WTC11 (cell line): ENCODE measurements around the gene TES. TPM values are rescaled to one million over a fixed set of nuclear protein-coding genes. Genes with fewer than 3 reads are reported as not detected.

ENCODE experiments used
- ATAC-seq: fragments of 200-7000 bp; cut with Tn5 transposase; 2 replicates; pipeline ENCODE4 v1.10.0; 2021; ENCODE audit warnings: mild to moderate bottlenecking, moderate library complexity
- CTCF ChIA-PET: fragments of 300-600 bp; sonication (Branson Sonifier 250); formaldehyde crosslinking; loops from one replicate; lab custom pipeline; 2021; ENCODE audit warnings: antibody characterized with exemption; lab: Charles Lee
- POLR2A ChIA-PET: fragments of 350-600 bp; sonication (Branson Sonifier 250); formaldehyde crosslinking; loops from one replicate; lab custom pipeline; 2021; ENCODE audit warnings: antibody characterized with exemption; lab: Charles Lee
- DNase-seq: peaks from one replicate; pipeline ENCODE4 v3.0.0; 2021; ENCODE audit warnings: low spot score
- H3K27ac Mint-ChIP-seq: 2 replicates; pipeline ENCODE4 v1.8.0; 2021; ENCODE audit warnings: mixed read lengths
- H3K27me3 Mint-ChIP-seq: 2 replicates; pipeline ENCODE4 v1.8.0; 2021; ENCODE audit warnings: low read depth, mild to moderate bottlenecking, moderate library complexity, mixed read lengths
- H3K36me3 Mint-ChIP-seq: 2 replicates; pipeline ENCODE4 v1.8.0; 2021; ENCODE audit warnings: mixed read lengths
- H3K4me1 Mint-ChIP-seq: 2 replicates; pipeline ENCODE4 v1.8.0; 2022; ENCODE audit warnings: mixed read lengths
- H3K4me3 Mint-ChIP-seq: 2 replicates; pipeline ENCODE4 v1.8.0; 2021; ENCODE audit warnings: mild to moderate bottlenecking, moderate library complexity, mixed read lengths
- H3K9me3 Mint-ChIP-seq: 2 replicates; pipeline ENCODE4 v1.8.0; 2021; ENCODE audit warnings: mixed read lengths
- ATF1 ChIP-seq: sonication (generic); formaldehyde crosslinking; IDR thresholded peaks from 2 replicates; pipeline ENCODE4 v1.8.1; 2023; ENCODE audit warnings: mild to moderate bottlenecking, moderate library complexity, missing genetic modification reagents
- CREB1 ChIP-seq: sonication (generic); formaldehyde crosslinking; IDR thresholded peaks from 2 replicates; pipeline ENCODE4 v1.8.0; 2023; ENCODE audit warnings: mild to moderate bottlenecking, missing genetic modification reagents
- FOXJ3 ChIP-seq: sonication (generic); formaldehyde crosslinking; IDR thresholded peaks from 2 replicates; pipeline ENCODE4 v1.9.0; 2021; ENCODE audit warnings: missing genetic modification reagents, mild to moderate bottlenecking, borderline replicate concordance
- GRHL2 ChIP-seq: fragments of 250-450 bp; sonication (Bioruptor Pico); IDR thresholded peaks from 2 replicates; pipeline ENCODE4 v1.8.0; 2022; ENCODE audit warnings: mild to moderate bottlenecking, moderate library complexity; ENCODE audit not compliant: insufficient replicate concordance, severe bottlenecking
- IRF2 ChIP-seq: sonication (generic); formaldehyde crosslinking; IDR thresholded peaks from 2 replicates; pipeline ENCODE4 v1.8.0; 2022; ENCODE audit warnings: low read depth, missing genetic modification reagents, borderline replicate concordance
- JAZF1 ChIP-seq: fragments of 250-450 bp; sonication (Bioruptor Pico); IDR thresholded peaks from 2 replicates; pipeline ENCODE4 v1.9.0; 2021; ENCODE audit warnings: moderate library complexity, mild to moderate bottlenecking, inconsistent platforms
- MYBL2 ChIP-seq: sonication (generic); formaldehyde crosslinking; IDR thresholded peaks from 2 replicates; pipeline ENCODE4 v1.8.1; 2023; ENCODE audit warnings: mild to moderate bottlenecking, moderate library complexity, missing genetic modification reagents
- NR3C1 ChIP-seq: sonication (generic); formaldehyde crosslinking; conservative IDR thresholded peaks from 2 replicates; pipeline ENCODE4 v1.8.1; 2023; ENCODE audit warnings: low read depth, mild to moderate bottlenecking, missing genetic modification reagents
- RELA ChIP-seq: sonication (generic); formaldehyde crosslinking; IDR thresholded peaks from 2 replicates; pipeline ENCODE4 v1.8.1; 2022; ENCODE audit warnings: missing genetic modification reagents, mild to moderate bottlenecking, borderline replicate concordance
- RORB ChIP-seq: fragments of 250-450 bp; sonication (Bioruptor Pico); IDR thresholded peaks from 2 replicates; pipeline ENCODE4 v1.9.0; 2021; ENCODE audit warnings: mild to moderate bottlenecking
- ZNF121 ChIP-seq: sonication (generic); formaldehyde crosslinking; IDR thresholded peaks from 2 replicates; pipeline ENCODE4 v1.8.0; 2023; ENCODE audit warnings: missing genetic modification reagents
- ZNF423 ChIP-seq: fragments of 250-450 bp; sonication (Bioruptor Pico); IDR thresholded peaks from 2 replicates; pipeline ENCODE4 v2.1.2; 2022; ENCODE audit warnings: mild to moderate bottlenecking, moderate library complexity
- total RNA-seq: library from RNA; stranded (reverse); gene quantifications from 3 replicates; pipeline ENCODE4 v1.2.3, GENCODE V29; 2021
- TF ChIP-seq, protein P1 (sequence below): sonication (generic); formaldehyde crosslinking; IDR thresholded peaks from 2 replicates; pipeline ENCODE4 v1.8.1; 2023; ENCODE audit warnings: mild to moderate bottlenecking, moderate library complexity, missing genetic modification reagents
- TF ChIP-seq, protein P2 (sequence below): sonication (generic); formaldehyde crosslinking; IDR thresholded peaks from 2 replicates; pipeline ENCODE4 v1.8.1; 2022; ENCODE audit warnings: mild to moderate bottlenecking, missing genetic modification reagents, moderate library complexity, borderline replicate concordance
- TF ChIP-seq, protein P3 (sequence below): sonication (generic); formaldehyde crosslinking; IDR thresholded peaks from 2 replicates; pipeline ENCODE4 v1.8.1; 2022; ENCODE audit warnings: mild to moderate bottlenecking, moderate library complexity, missing genetic modification reagents
- TF ChIP-seq, protein P4 (sequence below): sonication (generic); formaldehyde crosslinking; IDR thresholded peaks from 2 replicates; pipeline ENCODE4 v1.8.0; 2023; ENCODE audit warnings: missing genetic modification reagents, mild to moderate bottlenecking, borderline replicate concordance
- TF ChIP-seq, protein P5 (sequence below): sonication (generic); formaldehyde crosslinking; IDR thresholded peaks from 2 replicates; pipeline ENCODE4 v1.8.1; 2023; ENCODE audit warnings: mild to moderate bottlenecking, missing genetic modification reagents
- TF ChIP-seq, protein P6 (sequence below): sonication (generic); formaldehyde crosslinking; IDR thresholded peaks from 2 replicates; pipeline ENCODE4 v1.8.1; 2022; ENCODE audit warnings: low read depth, missing genetic modification reagents, borderline replicate concordance

TES gene
- total RNA-seq, 1 experiment from 2014 or later: 48.5 TPM

DNA sequence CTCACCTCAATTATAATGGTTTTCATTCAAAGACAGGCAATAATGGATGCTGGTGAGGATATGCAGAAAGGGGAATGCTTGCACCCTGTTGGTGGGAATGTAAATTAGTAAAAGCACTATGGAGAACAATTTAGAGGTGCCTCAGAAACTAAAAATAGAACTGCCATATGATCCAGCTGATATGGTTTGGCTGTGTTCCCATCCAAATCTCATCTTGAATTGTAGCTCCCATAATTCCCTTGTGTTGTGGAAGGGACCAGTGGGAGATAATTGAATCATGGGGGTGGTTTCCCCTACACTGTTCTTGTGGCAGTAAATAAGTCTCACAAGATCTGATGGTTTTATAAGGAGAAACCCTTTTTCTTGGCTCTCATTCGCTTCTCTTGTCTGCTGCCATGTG is 87.7 kb downstream of the TES start:
- no peak overlapping the region for H3K27ac Mint-ChIP-seq
- H3K36me3 Mint-ChIP-seq: no peaks in the 10 kb centered on the region
- CTCF ChIA-PET: no interaction called here
- H3K27me3 Mint-ChIP-seq: no peaks in the 10 kb centered on the region
- TF ChIP-seq FOXJ3 (CRISPR knock-in tag) (no peak), RELA (CRISPR knock-in tag) (no peak), ZNF121 (no peak), RORB (CRISPR knock-in tag) (no peak), GRHL2 (CRISPR knock-in tag) (no peak), JAZF1 (CRISPR knock-in tag) (no peak), IRF2 (no peak), ATF1 (no peak), CREB1 (CRISPR knock-in tag) (no peak), NR3C1 (CRISPR knock-in tag) (no peak), MYBL2 (CRISPR knock-in tag) (no peak), ZNF423 (CRISPR knock-in tag) (no peak)
- TF ChIP-seq, protein P1, sequence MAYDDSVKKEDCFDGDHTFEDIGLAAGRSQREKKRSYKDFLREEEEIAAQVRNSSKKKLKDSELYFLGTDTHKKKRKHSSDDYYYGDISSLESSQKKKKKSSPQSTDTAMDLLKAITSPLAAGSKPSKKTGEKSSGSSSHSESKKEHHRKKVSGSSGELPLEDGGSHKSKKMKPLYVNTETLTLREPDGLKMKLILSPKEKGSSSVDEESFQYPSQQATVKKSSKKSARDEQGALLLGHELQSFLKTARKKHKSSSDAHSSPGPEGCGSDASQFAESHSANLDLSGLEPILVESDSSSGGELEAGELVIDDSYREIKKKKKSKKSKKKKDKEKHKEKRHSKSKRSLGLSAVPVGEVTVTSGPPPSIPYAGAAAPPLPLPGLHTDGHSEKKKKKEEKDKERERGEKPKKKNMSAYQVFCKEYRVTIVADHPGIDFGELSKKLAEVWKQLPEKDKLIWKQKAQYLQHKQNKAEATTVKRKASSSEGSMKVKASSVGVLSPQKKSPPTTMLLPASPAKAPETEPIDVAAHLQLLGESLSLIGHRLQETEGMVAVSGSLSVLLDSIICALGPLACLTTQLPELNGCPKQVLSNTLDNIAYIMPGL (CRISPR knock-in tag): no peak
- TF ChIP-seq, protein P2, sequence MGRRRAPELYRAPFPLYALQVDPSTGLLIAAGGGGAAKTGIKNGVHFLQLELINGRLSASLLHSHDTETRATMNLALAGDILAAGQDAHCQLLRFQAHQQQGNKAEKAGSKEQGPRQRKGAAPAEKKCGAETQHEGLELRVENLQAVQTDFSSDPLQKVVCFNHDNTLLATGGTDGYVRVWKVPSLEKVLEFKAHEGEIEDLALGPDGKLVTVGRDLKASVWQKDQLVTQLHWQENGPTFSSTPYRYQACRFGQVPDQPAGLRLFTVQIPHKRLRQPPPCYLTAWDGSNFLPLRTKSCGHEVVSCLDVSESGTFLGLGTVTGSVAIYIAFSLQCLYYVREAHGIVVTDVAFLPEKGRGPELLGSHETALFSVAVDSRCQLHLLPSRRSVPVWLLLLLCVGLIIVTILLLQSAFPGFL (CRISPR knock-in tag): no peak
- TF ChIP-seq, protein P3, sequence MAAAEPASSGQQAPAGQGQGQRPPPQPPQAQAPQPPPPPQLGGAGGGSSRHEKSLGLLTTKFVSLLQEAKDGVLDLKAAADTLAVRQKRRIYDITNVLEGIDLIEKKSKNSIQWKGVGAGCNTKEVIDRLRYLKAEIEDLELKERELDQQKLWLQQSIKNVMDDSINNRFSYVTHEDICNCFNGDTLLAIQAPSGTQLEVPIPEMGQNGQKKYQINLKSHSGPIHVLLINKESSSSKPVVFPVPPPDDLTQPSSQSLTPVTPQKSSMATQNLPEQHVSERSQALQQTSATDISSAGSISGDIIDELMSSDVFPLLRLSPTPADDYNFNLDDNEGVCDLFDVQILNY: no peak
- TF ChIP-seq, protein P4, sequence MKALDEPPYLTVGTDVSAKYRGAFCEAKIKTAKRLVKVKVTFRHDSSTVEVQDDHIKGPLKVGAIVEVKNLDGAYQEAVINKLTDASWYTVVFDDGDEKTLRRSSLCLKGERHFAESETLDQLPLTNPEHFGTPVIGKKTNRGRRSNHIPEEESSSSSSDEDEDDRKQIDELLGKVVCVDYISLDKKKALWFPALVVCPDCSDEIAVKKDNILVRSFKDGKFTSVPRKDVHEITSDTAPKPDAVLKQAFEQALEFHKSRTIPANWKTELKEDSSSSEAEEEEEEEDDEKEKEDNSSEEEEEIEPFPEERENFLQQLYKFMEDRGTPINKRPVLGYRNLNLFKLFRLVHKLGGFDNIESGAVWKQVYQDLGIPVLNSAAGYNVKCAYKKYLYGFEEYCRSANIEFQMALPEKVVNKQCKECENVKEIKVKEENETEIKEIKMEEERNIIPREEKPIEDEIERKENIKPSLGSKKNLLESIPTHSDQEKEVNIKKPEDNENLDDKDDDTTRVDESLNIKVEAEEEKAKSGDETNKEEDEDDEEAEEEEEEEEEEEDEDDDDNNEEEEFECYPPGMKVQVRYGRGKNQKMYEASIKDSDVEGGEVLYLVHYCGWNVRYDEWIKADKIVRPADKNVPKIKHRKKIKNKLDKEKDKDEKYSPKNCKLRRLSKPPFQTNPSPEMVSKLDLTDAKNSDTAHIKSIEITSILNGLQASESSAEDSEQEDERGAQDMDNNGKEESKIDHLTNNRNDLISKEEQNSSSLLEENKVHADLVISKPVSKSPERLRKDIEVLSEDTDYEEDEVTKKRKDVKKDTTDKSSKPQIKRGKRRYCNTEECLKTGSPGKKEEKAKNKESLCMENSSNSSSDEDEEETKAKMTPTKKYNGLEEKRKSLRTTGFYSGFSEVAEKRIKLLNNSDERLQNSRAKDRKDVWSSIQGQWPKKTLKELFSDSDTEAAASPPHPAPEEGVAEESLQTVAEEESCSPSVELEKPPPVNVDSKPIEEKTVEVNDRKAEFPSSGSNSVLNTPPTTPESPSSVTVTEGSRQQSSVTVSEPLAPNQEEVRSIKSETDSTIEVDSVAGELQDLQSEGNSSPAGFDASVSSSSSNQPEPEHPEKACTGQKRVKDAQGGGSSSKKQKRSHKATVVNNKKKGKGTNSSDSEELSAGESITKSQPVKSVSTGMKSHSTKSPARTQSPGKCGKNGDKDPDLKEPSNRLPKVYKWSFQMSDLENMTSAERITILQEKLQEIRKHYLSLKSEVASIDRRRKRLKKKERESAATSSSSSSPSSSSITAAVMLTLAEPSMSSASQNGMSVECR (CRISPR knock-in tag): no peak
- TF ChIP-seq, protein P5, sequence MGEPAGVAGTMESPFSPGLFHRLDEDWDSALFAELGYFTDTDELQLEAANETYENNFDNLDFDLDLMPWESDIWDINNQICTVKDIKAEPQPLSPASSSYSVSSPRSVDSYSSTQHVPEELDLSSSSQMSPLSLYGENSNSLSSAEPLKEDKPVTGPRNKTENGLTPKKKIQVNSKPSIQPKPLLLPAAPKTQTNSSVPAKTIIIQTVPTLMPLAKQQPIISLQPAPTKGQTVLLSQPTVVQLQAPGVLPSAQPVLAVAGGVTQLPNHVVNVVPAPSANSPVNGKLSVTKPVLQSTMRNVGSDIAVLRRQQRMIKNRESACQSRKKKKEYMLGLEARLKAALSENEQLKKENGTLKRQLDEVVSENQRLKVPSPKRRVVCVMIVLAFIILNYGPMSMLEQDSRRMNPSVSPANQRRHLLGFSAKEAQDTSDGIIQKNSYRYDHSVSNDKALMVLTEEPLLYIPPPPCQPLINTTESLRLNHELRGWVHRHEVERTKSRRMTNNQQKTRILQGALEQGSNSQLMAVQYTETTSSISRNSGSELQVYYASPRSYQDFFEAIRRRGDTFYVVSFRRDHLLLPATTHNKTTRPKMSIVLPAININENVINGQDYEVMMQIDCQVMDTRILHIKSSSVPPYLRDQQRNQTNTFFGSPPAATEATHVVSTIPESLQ (CRISPR knock-in tag): no peak
- TF ChIP-seq, protein P6, sequence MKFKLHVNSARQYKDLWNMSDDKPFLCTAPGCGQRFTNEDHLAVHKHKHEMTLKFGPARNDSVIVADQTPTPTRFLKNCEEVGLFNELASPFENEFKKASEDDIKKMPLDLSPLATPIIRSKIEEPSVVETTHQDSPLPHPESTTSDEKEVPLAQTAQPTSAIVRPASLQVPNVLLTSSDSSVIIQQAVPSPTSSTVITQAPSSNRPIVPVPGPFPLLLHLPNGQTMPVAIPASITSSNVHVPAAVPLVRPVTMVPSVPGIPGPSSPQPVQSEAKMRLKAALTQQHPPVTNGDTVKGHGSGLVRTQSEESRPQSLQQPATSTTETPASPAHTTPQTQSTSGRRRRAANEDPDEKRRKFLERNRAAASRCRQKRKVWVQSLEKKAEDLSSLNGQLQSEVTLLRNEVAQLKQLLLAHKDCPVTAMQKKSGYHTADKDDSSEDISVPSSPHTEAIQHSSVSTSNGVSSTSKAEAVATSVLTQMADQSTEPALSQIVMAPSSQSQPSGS: no peak
- POLR2A ChIA-PET: no interaction called here
- peaks cover 42% of the 10 kb centered on the region for H3K9me3 Mint-ChIP-seq
- H3K4me1 Mint-ChIP-seq: no peaks in the 10 kb centered on the region
- DNase-seq (no peak), ATAC-seq (no peak)
- no peak overlapping the region for H3K4me3 Mint-ChIP-seq
